Uterus (tissue), 4 donors: ENCODE results near the gene MDC1. TPM values are rescaled to one million over a fixed set of nuclear protein-coding genes. Genes with fewer than 3 reads are reported as not detected.
A peak's percentile ranks its signal among the peaks of the same experiment; 100 is the strongest.

Experiments used
- DNase-seq, 2 donors: peaks; one replicate each; pipeline ENCODE4 v3.0.0-alpha.2; 2019 to 2020
- H3K27ac ChIP-seq, 2 donors: fragments of 200-600 bp; sonication (generic); 1 replicate in 1 of 2; 2 replicates in 1 of 2; pipeline ENCODE4 v1.5.1; 2016 to 2018
- H3K27me3 ChIP-seq, 2 donors: fragments of 200-600 bp; sonication (generic); one replicate each; pipeline ENCODE4 v1.5.1; 2018 to 2019; ENCODE audit warnings: control low read depth in 1 of 2
- H3K36me3 ChIP-seq, 2 donors: fragments of 200-600 bp; sonication (generic); one replicate each; pipeline ENCODE4 v1.5.1; 2019; ENCODE audit warnings: control low read depth in 1 of 2
- H3K4me1 ChIP-seq, 2 donors: fragments of 200-600 bp; sonication (generic); one replicate each; pipeline ENCODE4 v1.5.1; 2018 to 2019; ENCODE audit warnings: control low read depth in 1 of 2
- H3K4me3 ChIP-seq, 2 donors: fragments of 200-600 bp; sonication (generic); 1 replicate in 1 of 2; 2 replicates in 1 of 2; pipeline ENCODE4 v1.5.1; 2018 to 2019; ENCODE audit warnings: mild to moderate bottlenecking in 1 of 2
- H3K9me3 ChIP-seq, 2 donors: fragments of 200-600 bp; sonication (generic); one replicate each; pipeline ENCODE4 v1.5.1; 2019; ENCODE audit warnings: control low read depth in 1 of 2
- CTCF ChIP-seq, 4 experiments: fragments of 200-600 bp in 2 of 4; fragments of 450-650 bp in 2 of 4; sonication (generic) in 2 of 4; IDR thresholded peaks; one replicate each; pipeline ENCODE4 v1.5.1; 2016 to 2019; ENCODE audit warnings: antibody characterized with exemption in 4 of 4, mild to moderate bottlenecking in 2 of 4, moderate library complexity in 1 of 4
- POLR2A ChIP-seq, 2 donors: fragments of 450-650 bp; IDR thresholded peaks; one replicate each; pipeline ENCODE4 v1.6.1; 2016; ENCODE audit warnings: antibody characterized with exemption in 2 of 2, mild to moderate bottlenecking in 1 of 2, moderate library complexity in 1 of 2
- intact Hi-C: fragments of 100-400 bp; cut with DNase I; formaldehyde crosslinking; loops from one replicate; pipeline ENCODE4 v1.15.1; 2023; ENCODE audit warnings: low total_unique reads
- total RNA-seq, 4 donors: library from RNA; depleted of rRNA in 3 of 4; stranded (reverse); fragments of >200 nt in 3 of 4; gene quantifications; one replicate each; pipeline versions ENCODE4 v1.1.0 to v1.2.4, GENCODE V29; 2014 to 2023
- donor health status: DM: yes; HTN: yes; CAD: no.

Gene MDC1
- total RNA-seq, 4 donors from 2014 or later = 3.1 to 61.9 (median 10.2) TPM

- no peak for TF ChIP-seq CTCF (IDR thresholded peaks at IDR 0.05)
- no peak for TF ChIP-seq POLR2A (IDR thresholded peaks at IDR 0.05)
- H3K4me3 ChIP-seq = no peak overlapping the region
- H3K36me3 ChIP-seq = no peaks in the 10 kb centered on the region
- no peak for DNase-seq
- intact Hi-C loops = no loop called here
- no peaks in the 10 kb centered on the region for H3K27me3 ChIP-seq
- H3K9me3 ChIP-seq = no peaks in the 10 kb centered on the region
- no peak overlapping the region for H3K27ac ChIP-seq
- no peaks in the 10 kb centered on the region for H3K4me1 ChIP-seq
Measured at GRCh38 chr6:30732237-30732943, 15.3 kb upstream of the MDC1 start.

GRCh38 chr6:30730601-30731435, 13.7 kb upstream of the MDC1 start:
- Histone ChIP-seq H3K4me3 (no peak overlapping the region), H3K36me3 (no peaks in the 10 kb centered on the region), H3K27ac (peak overlapping the region; percentile 21 to 53), H3K4me1 (no peaks in the 10 kb centered on the region), H3K9me3 (no peaks in the 10 kb centered on the region), H3K27me3 (no peaks in the 10 kb centered on the region)
- intact Hi-C loops = no loop called here
- peak; percentile 59 to 62 for DNase-seq
- TF ChIP-seq POLR2A (IDR thresholded peaks at IDR 0.05) (no peak), CTCF (IDR thresholded peaks at IDR 0.05) (peak; percentile 46 to 70 (median 56))

DNA sequence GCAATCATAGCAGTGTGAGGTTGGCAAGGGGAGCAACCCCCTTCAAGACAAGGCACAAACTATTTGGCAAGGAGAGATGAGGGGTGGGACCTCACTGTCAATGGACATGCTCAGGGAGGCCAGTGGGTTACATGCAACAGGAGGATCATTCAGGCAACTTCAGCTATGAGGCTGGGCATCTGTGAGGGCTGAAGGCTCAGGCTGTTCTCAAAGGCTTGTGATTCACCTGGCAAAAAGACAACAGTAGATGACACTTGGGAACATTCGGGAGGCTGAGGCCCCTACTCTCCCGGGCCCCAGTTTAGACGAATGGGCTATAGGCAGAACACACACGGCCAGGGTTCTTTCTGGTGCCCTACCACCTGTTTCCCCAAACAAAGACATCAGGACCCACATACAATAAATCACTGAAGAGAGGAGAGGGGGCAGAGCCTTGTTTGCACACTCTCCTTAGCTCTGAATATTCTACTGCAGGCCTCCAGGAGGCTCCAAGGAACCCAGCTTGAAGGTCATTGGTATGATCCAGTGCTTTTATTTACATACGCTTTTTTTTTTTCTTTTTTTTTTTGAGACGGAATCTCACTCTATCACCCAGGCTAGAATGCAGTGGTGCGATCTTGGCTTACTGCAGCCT, 11.0 kb upstream of the MDC1 start:
- Histone ChIP-seq H3K27me3 (no peaks in the 10 kb centered on the region), H3K9me3 (no peaks in the 10 kb centered on the region), H3K27ac (peak overlapping the region; percentile 19 to 36), H3K4me1 (no peaks in the 10 kb centered on the region), H3K36me3 (no peaks in the 10 kb centered on the region), H3K4me3 (no peak overlapping the region)
- intact Hi-C loops = no loop called here
- TF ChIP-seq CTCF (IDR thresholded peaks at IDR 0.05) = no peak
- TF ChIP-seq POLR2A (IDR thresholded peaks at IDR 0.05) = no peak
- DNase-seq = no peak

- intact Hi-C loops = no loop called here
- no peaks in the 10 kb centered on the region for H3K4me1 ChIP-seq
Measured at GRCh38 chr6:30726506-30727413, 9.7 kb upstream of the MDC1 start.

More at GRCh38 chr6:30726506-30727413, 9.7 kb upstream of the MDC1 start:
- Histone ChIP-seq H3K27me3 (no peaks in the 10 kb centered on the region), H3K4me3 (no peak overlapping the region), H3K9me3 (no peaks in the 10 kb centered on the region), H3K27ac (peak overlapping the region; percentile 17 to 34), H3K36me3 (no peaks in the 10 kb centered on the region)
- no peak for DNase-seq
- TF ChIP-seq POLR2A (IDR thresholded peaks at IDR 0.05) (no peak), CTCF (IDR thresholded peaks at IDR 0.05) (no peak)
